ENCODE data around the gene EFNA3. TPM values are rescaled to one million over a fixed set of nuclear protein-coding genes. Genes with fewer than 3 reads are reported as not detected.

EFNA3 gene
- total RNA-seq, 1 donor from 2014 or later, result 9.6 TPM

DNA sequence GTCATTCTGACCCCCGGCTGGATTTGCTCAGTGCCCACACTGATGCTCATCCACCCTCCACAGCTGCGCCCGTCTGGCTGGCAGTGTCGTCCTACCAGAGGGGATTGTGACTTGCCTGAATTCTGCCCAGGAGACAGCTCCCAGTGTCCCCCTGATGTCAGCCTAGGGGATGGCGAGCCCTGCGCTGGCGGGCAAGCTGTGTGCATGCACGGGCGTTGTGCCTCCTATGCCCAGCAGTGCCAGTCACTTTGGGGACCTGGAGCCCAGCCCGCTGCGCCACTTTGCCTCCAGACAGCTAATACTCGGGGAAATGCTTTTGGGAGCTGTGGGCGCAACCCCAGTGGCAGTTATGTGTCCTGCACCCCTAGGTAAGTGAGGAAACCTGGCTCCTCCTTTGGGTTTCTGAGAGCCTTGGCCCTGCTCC is 20.8 kb upstream of the EFNA3 start:
- peaks cover 30% of the 10 kb centered on the region for H3K36me3 Mint-ChIP-seq (ENCODE audit: low read depth, unreplicated experiment)
- no peaks in the 10 kb centered on the region for H3K9me3 Mint-ChIP-seq (ENCODE audit: unreplicated experiment)
- TF ChIP-seq, protein P1, sequence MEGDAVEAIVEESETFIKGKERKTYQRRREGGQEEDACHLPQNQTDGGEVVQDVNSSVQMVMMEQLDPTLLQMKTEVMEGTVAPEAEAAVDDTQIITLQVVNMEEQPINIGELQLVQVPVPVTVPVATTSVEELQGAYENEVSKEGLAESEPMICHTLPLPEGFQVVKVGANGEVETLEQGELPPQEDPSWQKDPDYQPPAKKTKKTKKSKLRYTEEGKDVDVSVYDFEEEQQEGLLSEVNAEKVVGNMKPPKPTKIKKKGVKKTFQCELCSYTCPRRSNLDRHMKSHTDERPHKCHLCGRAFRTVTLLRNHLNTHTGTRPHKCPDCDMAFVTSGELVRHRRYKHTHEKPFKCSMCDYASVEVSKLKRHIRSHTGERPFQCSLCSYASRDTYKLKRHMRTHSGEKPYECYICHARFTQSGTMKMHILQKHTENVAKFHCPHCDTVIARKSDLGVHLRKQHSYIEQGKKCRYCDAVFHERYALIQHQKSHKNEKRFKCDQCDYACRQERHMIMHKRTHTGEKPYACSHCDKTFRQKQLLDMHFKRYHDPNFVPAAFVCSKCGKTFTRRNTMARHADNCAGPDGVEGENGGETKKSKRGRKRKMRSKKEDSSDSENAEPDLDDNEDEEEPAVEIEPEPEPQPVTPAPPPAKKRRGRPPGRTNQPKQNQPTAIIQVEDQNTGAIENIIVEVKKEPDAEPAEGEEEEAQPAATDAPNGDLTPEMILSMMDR (IDR thresholded peaks at IDR 0.05; ENCODE audit: unreplicated experiment), result peak; percentile 12
- H3K27ac Mint-ChIP-seq (ENCODE audit: unreplicated experiment), result peak overlapping the region; percentile 36
- H3K4me1 Mint-ChIP-seq (ENCODE audit: unreplicated experiment), result peaks cover 13% of the 10 kb centered on the region
- no peak overlapping the region for H3K4me3 Mint-ChIP-seq (ENCODE audit: unreplicated experiment)
- DNase-seq (ENCODE audit: low spot score), result no peak
- peaks cover 12% of the 10 kb centered on the region for H3K27me3 Mint-ChIP-seq (ENCODE audit: unreplicated experiment)

DNA sequence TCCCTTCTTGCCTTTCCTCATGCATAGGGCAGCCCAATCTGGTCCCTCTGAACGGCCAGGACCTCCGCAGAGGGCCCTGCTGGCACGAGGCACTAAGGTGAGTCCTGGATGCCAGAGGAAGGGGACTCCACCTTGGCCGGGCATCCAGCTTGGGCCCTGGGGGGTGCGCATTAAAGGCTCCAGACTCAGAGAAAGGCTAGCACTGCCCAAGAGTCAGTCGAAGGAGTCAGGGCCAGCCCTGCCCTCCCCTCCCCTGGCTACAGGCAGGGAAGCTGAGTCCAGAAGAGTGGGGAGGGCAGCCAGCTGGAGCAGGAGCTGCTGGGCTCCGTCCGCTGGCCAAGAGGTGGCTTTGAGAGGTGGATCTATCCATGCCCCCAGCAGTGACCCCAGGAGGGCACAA is 17.9 kb upstream of the EFNA3 start:
- DNase-seq (ENCODE audit: low spot score), result no peak
- H3K4me3 Mint-ChIP-seq (ENCODE audit: unreplicated experiment), result peak overlapping the region; percentile 62
- H3K9me3 Mint-ChIP-seq (ENCODE audit: unreplicated experiment), result no peaks in the 10 kb centered on the region
- peaks cover 14% of the 10 kb centered on the region for H3K4me1 Mint-ChIP-seq (ENCODE audit: unreplicated experiment)
- TF ChIP-seq, protein P1 (IDR thresholded peaks at IDR 0.05; ENCODE audit: unreplicated experiment), result no peak
- no peak overlapping the region for H3K27ac Mint-ChIP-seq (ENCODE audit: unreplicated experiment)
- peaks cover 29% of the 10 kb centered on the region for H3K36me3 Mint-ChIP-seq (ENCODE audit: low read depth, unreplicated experiment)
- H3K27me3 Mint-ChIP-seq (ENCODE audit: unreplicated experiment), result peaks cover 18% of the 10 kb centered on the region

DNA sequence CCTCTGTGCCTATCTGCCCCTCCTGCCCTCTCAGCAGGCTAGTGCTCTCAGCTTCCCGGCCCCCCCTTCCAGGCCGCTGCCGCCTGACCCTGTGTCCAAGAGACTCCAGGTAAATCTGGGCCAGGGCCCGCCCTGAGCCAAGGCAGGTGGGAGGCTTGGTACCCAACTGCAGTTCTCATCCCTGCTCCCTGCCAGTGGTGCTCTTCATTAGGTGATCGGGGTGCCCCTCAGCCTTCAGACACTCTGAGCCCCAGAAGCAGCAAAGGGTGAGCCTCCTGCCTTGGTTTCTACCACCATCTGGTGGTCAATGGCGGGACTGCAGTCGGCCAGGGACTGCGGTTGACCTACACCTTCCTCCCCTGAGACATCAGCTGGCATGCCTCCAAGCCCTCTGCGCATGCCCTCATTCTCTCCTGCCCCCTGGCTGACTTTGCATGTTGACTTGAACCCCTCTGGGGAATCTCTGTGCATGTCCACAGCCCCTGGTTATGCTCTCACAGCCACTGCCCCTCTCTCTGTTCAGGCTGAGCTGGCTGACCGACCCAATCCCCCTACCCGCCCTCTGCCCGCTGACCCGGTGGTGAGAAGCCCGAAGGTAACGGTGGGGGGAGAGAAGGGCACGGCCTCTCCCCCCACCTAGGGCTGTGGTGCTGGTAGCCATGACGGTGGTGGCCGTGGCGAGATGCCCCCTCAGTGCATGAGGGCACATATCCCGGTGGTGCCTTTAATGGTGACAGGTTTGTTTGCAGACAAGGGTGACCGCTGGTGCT is 17.1 kb upstream of the EFNA3 start:
- Mint-ChIP-seq H3K4me3 (ENCODE audit: unreplicated experiment) (peak overlapping the region; percentile 37), H3K4me1 (ENCODE audit: unreplicated experiment) (peaks cover 14% of the 10 kb centered on the region), H3K27me3 (ENCODE audit: unreplicated experiment) (peaks cover 18% of the 10 kb centered on the region), H3K27ac (ENCODE audit: unreplicated experiment) (no peak overlapping the region), H3K36me3 (ENCODE audit: low read depth, unreplicated experiment) (peaks cover 32% of the 10 kb centered on the region), H3K9me3 (ENCODE audit: unreplicated experiment) (no peaks in the 10 kb centered on the region)
- DNase-seq (ENCODE audit: low spot score), result peak; percentile 94
- TF ChIP-seq, protein P1 (IDR thresholded peaks at IDR 0.05; ENCODE audit: unreplicated experiment), result peak; percentile 96

DNA sequence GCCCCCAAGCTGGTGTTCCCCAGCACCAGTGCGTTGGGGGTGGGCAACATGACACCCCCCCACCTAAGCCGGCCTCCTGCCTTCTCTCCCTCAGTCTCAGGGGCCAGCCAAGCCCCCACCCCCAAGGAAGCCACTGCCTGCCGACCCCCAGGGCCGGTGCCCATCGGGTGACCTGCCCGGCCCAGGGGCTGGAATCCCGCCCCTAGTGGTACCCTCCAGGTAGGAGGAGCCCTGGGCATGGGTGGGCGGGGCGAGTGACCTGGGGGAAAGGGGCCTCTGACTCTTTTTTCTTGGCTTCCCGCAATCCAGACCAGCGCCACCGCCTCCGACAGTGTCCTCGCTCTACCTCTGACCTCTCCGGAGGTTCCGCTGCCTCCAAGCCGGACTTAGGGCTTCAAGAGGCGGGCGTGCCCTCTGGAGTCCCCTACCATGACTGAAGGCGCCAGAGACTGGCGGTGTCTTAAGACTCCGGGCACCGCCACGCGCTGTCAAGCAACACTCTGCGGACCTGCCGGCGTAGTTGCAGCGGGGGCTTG is 16.4 kb upstream of the EFNA3 start:
- Mint-ChIP-seq H3K4me1 (ENCODE audit: unreplicated experiment) (peaks cover 14% of the 10 kb centered on the region), H3K27ac (ENCODE audit: unreplicated experiment) (no peak overlapping the region)
- DNase-seq (ENCODE audit: low spot score), result peak; percentile 63

More for the DNA sequence above, 16.4 kb upstream of the EFNA3 start:
- Mint-ChIP-seq H3K9me3 (ENCODE audit: unreplicated experiment) (no peaks in the 10 kb centered on the region), H3K27me3 (ENCODE audit: unreplicated experiment) (peaks cover 18% of the 10 kb centered on the region), H3K36me3 (ENCODE audit: low read depth, unreplicated experiment) (peaks cover 31% of the 10 kb centered on the region), H3K4me3 (ENCODE audit: unreplicated experiment) (no peak overlapping the region)
- TF ChIP-seq, protein P1 (IDR thresholded peaks at IDR 0.05; ENCODE audit: unreplicated experiment), result no peak
